Measurements from ENCODE around the gene IQSEC3. TPM values are rescaled to one million over a fixed set of nuclear protein-coding genes. Genes with fewer than 3 reads are reported as not detected.
A peak's percentile ranks its signal among the peaks of the same experiment; 100 is the strongest.

IQSEC3 gene
- total and polyA plus RNA-seq, 2 of the 13 experiments (the other 11 are each of a cell fraction or from before 2014, with no cell fraction given) = not detected

- TF ChIP-seq HMGXB4 (CRISPR knock-in tag; IDR thresholded peaks at IDR 0.05; ENCODE audit: borderline replicate concordance in 1 of 2, low read depth in 1 of 2) = peak; percentile 74 to 89
- no peak for TF ChIP-seq CSRNP2 (CRISPR knock-in tag; conservative IDR thresholded peaks at IDR 0.05; ENCODE audit: low read depth)
- no peak for TF ChIP-seq CEBPB (IDR thresholded peaks at IDR 0.05; ENCODE audit: borderline replicate concordance, low read depth, low read length)
- TF ChIP-seq KLF15 (CRISPR knock-in tag; IDR thresholded peaks at IDR 0.05; ENCODE audit: borderline replicate concordance) = no peak
- TF ChIP-seq MXI1 (IDR thresholded peaks at IDR 0.05; ENCODE audit: borderline replicate concordance, low read depth, low read length) = no peak
- no peak for TF ChIP-seq ZNF567 (CRISPR knock-in tag; IDR thresholded peaks at IDR 0.05; ENCODE audit: borderline replicate concordance)
- TF ChIP-seq ZZZ3 (CRISPR knock-in tag; IDR thresholded peaks at IDR 0.05; ENCODE audit: borderline replicate concordance) = no peak
- no peak for TF ChIP-seq IRX3 (CRISPR knock-in tag; IDR thresholded peaks at IDR 0.05; ENCODE audit: borderline replicate concordance, low read depth)
- TF ChIP-seq SMAD3 (CRISPR knock-in tag; IDR thresholded peaks at IDR 0.05) = no peak
- TF ChIP-seq ZNF264 (CRISPR knock-in tag; IDR thresholded peaks at IDR 0.05) = no peak
- no peak for TF ChIP-seq CC2D1A (CRISPR knock-in tag; IDR thresholded peaks at IDR 0.05)
- TF ChIP-seq HDAC6 (IDR thresholded peaks at IDR 0.05; ENCODE audit: low read depth, low read length) = no peak
- no peak for TF ChIP-seq ZSCAN21 (CRISPR knock-in tag; IDR thresholded peaks at IDR 0.05; ENCODE audit: borderline replicate concordance)
- peak; percentile 25 for TF ChIP-seq YY1 (IDR thresholded peaks at IDR 0.05; ENCODE audit: insufficient read depth, insufficient replicate concordance, low read depth, low read length)
- TF ChIP-seq ZNF713 (CRISPR knock-in tag; IDR thresholded peaks at IDR 0.05) = no peak
- no peak for TF ChIP-seq ZBTB25 (CRISPR knock-in tag; IDR thresholded peaks at IDR 0.05)
- TF ChIP-seq ATF3 (CRISPR knock-in tag; IDR thresholded peaks at IDR 0.05) = no peak
- no peak for TF ChIP-seq FOXJ3 (CRISPR knock-in tag; IDR thresholded peaks at IDR 0.05; ENCODE audit: borderline replicate concordance)
- TF ChIP-seq REL (CRISPR knock-in tag; conservative IDR thresholded peaks at IDR 0.05) = no peak
- no peak for TF ChIP-seq GLI4 (CRISPR knock-in tag; IDR thresholded peaks at IDR 0.05; ENCODE audit: borderline replicate concordance)
- TF ChIP-seq, protein P1, sequence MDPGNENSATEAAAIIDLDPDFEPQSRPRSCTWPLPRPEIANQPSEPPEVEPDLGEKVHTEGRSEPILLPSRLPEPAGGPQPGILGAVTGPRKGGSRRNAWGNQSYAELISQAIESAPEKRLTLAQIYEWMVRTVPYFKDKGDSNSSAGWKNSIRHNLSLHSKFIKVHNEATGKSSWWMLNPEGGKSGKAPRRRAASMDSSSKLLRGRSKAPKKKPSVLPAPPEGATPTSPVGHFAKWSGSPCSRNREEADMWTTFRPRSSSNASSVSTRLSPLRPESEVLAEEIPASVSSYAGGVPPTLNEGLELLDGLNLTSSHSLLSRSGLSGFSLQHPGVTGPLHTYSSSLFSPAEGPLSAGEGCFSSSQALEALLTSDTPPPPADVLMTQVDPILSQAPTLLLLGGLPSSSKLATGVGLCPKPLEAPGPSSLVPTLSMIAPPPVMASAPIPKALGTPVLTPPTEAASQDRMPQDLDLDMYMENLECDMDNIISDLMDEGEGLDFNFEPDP (CRISPR knock-in tag; conservative IDR thresholded peaks at IDR 0.05) = no peak
These were observed 86.6 kb downstream of the IQSEC3 start (continued) for GRCh38 chr12:153080-153746.
